ENCODE measurements around the gene MARK3. TPM values are rescaled to one million over a fixed set of nuclear protein-coding genes. Genes with fewer than 3 reads are reported as not detected.

MARK3 gene
- total RNA-seq, 1 experiment from 2014 or later: 81.9 TPM

DNA sequence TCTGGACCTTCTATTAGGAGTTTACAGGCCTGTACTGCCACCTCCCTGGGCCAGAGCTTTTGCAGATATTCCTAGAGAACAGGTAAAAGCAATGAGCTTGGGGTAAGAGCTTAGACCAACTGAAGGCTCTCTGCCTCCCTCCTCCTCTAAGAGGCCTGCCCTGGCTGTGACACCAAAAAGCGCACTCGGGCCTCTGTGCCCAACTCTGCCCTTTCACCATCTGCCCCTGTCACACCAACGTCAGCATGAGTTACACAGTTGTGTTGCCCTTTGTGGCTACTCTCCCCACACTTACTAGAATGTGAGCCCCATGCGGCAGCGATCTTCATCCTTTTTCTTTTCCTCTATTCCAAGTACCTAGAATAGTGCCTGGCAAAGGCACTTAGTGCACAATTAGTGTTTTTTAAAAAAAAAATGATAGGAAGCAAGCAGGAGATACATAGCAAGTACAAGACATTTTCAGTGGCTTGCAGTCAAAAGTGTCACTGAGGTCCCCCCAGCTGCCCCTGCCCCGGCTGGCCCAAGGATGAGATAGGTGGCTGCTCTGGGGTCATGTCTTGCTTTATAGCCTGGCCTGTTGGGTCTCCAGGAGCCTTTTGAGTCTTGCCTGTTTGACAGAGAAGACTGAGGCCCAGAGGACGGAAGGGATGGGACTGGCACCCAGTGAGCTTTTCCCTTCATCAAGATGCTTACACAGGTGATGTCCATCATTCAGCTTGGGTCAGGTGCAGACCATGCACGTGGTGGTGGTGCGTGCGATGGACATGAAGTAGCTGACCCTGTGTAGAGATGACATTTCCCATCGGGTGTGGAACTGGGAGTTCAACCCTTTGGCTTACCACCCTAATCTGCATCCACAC, 124.9 kb downstream of the MARK3 start:
- no peak overlapping the region for H2BK120ac ChIP-seq (ENCODE audit: low read depth, low read length, poor library complexity, severe bottlenecking)
- Mint-ChIP-seq H3K36me3 (ENCODE audit: insufficient read depth in 1 of 3, low read depth in 3 of 3) (peaks cover 8 to 42% (median 26%) of the 10 kb centered on the region in 3 experiments), H3K27me3 (ENCODE audit: low read depth) (no peaks in the 10 kb centered on the region), H3K4me1 (peaks cover 0 to 3% of the 10 kb centered on the region in 2 experiments; a peak in 1 of 4 replicates), H3K27ac (peak overlapping the region in 1 of 3 experiments; percentile 59; a peak in 2 of 7 replicates), H3K4me3 (no peak overlapping the region), H3K9me3 (no peaks in the 10 kb centered on the region)
- no peak for TF ChIP-seq CTCF (conservative IDR thresholded peaks at IDR 0.05)
- no peak overlapping the region for H2BK15ac ChIP-seq (ENCODE audit: low read depth, low read length)
- H4K8ac ChIP-seq (replicated peaks; ENCODE audit: insufficient read length, low read depth, low read length): no peak overlapping the region
- H2AFZ ChIP-seq (ENCODE audit: low read length): no peak overlapping the region
- DNase-seq: no peak
- no peak overlapping the region for H4K5ac ChIP-seq (ENCODE audit: insufficient read length, low read depth, low read length)
- H3K27ac ChIP-seq (ENCODE audit: insufficient read length, low read depth, low read length): no peak overlapping the region
- no peak overlapping the region for H3K56ac ChIP-seq (ENCODE audit: insufficient read length, low read depth, low read length)
- H2BK12ac ChIP-seq (ENCODE audit: insufficient read length, low read depth, low read length): no peak overlapping the region
- no peak overlapping the region for H3K14ac ChIP-seq (ENCODE audit: insufficient read depth, low read length)
- WGBS (ENCODE audit: extremely low coverage, insufficient read length, low lambda C conversion rate): no CpG with 5 or more reads among the region's 11 CpGs
- H3K4me1 ChIP-seq (ENCODE audit: insufficient read depth, low read length): no peaks in the 10 kb centered on the region
- no peak overlapping the region for H3K4me2 ChIP-seq (ENCODE audit: insufficient read depth, insufficient read length, low read length)
- no peak overlapping the region for H3K9ac ChIP-seq (ENCODE audit: extremely low read depth, insufficient read length, low read length)
- no peak overlapping the region for H3T11ph ChIP-seq (ENCODE audit: low read length)
- no peak overlapping the region for H3K18ac ChIP-seq (ENCODE audit: insufficient read length, low read depth, low read length)
- H3K79me2 ChIP-seq (ENCODE audit: insufficient read depth, low read length): no peaks in the 10 kb centered on the region
- no peak overlapping the region for H4K91ac ChIP-seq (ENCODE audit: insufficient read length, low read depth, low read length)
- H3K79me1 ChIP-seq (ENCODE audit: insufficient read depth, low read depth, low read length, poor library complexity, severe bottlenecking): no peaks in the 10 kb centered on the region
- H4K20me1 ChIP-seq (ENCODE audit: control insufficient read depth, insufficient read depth, insufficient read length): no peaks in the 10 kb centered on the region
- no peaks in the 10 kb centered on the region for H3K23me2 ChIP-seq (ENCODE audit: insufficient read length, low read depth, low read length, poor library complexity, severe bottlenecking)
- H2BK20ac ChIP-seq (ENCODE audit: low read depth, low read length, poor library complexity, severe bottlenecking): no peak overlapping the region
- H3K27me3 ChIP-seq (ENCODE audit: insufficient read depth, low read length): no peaks in the 10 kb centered on the region
- H2BK5ac ChIP-seq (ENCODE audit: insufficient read length, low read length): no peak overlapping the region
- H3K9me3 ChIP-seq (ENCODE audit: control insufficient read depth, low read depth, low read length): no peaks in the 10 kb centered on the region
- no peak overlapping the region for H3K4ac ChIP-seq (ENCODE audit: low read depth, low read length)
- no peak overlapping the region for H3K23ac ChIP-seq (ENCODE audit: insufficient read length, low read depth, low read length)
- H2AK5ac ChIP-seq (ENCODE audit: insufficient read length, low read length): no peak overlapping the region

All from H9 (cell line).